NCI-H1092 (cell line): ENCODE results near the gene SRGAP3.

Source experiments
- DNase-seq: peaks from one replicate; lab custom pipeline; 2025; lab: John Stamatoyannopoulos, UW

The SRGAP3 gene

GRCh38 chr3:9019259-9019961, 230.0 kb downstream of the SRGAP3 start:
- DNase-seq: no peak

- DNase-seq: no peak
These were observed 234.2 kb downstream of the SRGAP3 start for GRCh38 chr3:9015250-9015649.

GRCh38 chr3:9013782-9014563, 235.5 kb downstream of the SRGAP3 start:
- DNase-seq: no peak

- DNase-seq: no peak
These were observed 236.9 kb downstream of the SRGAP3 start for GRCh38 chr3:9012521-9012920.

GRCh38 chr3:9009976-9010545, 239.4 kb downstream of the SRGAP3 start:
- DNase-seq: no peak

GRCh38 chr3:9008550-9009255, 240.7 kb downstream of the SRGAP3 start:
- no peak for DNase-seq

- no peak for DNase-seq
These were observed 241.5 kb downstream of the SRGAP3 start for GRCh38 chr3:9007928-9008327.

- DNase-seq: no peak
These were observed 242.2 kb downstream of the SRGAP3 start for GRCh38 chr3:9007213-9007612.

GRCh38 chr3:9000041-9000440, 249.4 kb downstream of the SRGAP3 start:
- DNase-seq: no peak

- no peak for DNase-seq
These were observed 252.3 kb downstream of the SRGAP3 start for GRCh38 chr3:8997151-8997550.

GRCh38 chr3:8996681-8997121, 252.7 kb downstream of the SRGAP3 start:
- DNase-seq: no peak

GRCh38 chr3:8996216-8996615, 253.2 kb downstream of the SRGAP3 start:
- DNase-seq: no peak

- DNase-seq: no peak
These were observed 255.2 kb downstream of the SRGAP3 start for GRCh38 chr3:8994226-8994625.

- DNase-seq: no peak
These were observed 256.1 kb downstream of the SRGAP3 start for GRCh38 chr3:8993331-8993730.

- DNase-seq: no peak
These were observed 256.6 kb downstream of the SRGAP3 start for GRCh38 chr3:8992854-8993253.

GRCh38 chr3:8992199-8992598, 257.2 kb downstream of the SRGAP3 start:
- no peak for DNase-seq

- DNase-seq: no peak
These were observed 258.9 kb downstream of the SRGAP3 start for GRCh38 chr3:8990266-8991215.

- DNase-seq: no peak
These were observed 260.5 kb downstream of the SRGAP3 start for GRCh38 chr3:8988791-8989558.

- no peak for DNase-seq
These were observed 261.1 kb downstream of the SRGAP3 start for GRCh38 chr3:8988384-8988655.

GRCh38 chr3:8987645-8988383, 261.6 kb downstream of the SRGAP3 start:
- DNase-seq: no peak
